Measurements from ENCODE around the gene ATPAF1. TPM values are rescaled to one million over a fixed set of nuclear protein-coding genes. Genes with fewer than 3 reads are reported as not detected.

The ATPAF1 gene
- total and polyA plus RNA-seq, 9 of the 15 experiments (the other 6 are each of a cell fraction or from before 2014, with no cell fraction given) = 6.3 to 56.2 (median 27.4) TPM

- TF ChIP-seq HBP1 (CRISPR knock-in tag; IDR thresholded peaks at IDR 0.05) (no peak), CEBPG (CRISPR knock-in tag; IDR thresholded peaks at IDR 0.05) (no peak), CEBPG (tag; conservative IDR thresholded peaks at IDR 0.05 in 1 of 2, IDR thresholded peaks at IDR 0.05 in 1 of 2) (no peak), EP300 (IDR thresholded peaks at IDR 0.05; ENCODE audit: low read length) (no peak), SREBF1 (IDR thresholded peaks at IDR 0.05; ENCODE audit: borderline replicate concordance, low read depth, low read length) (no peak), DEAF1 (CRISPR knock-in tag; IDR thresholded peaks at IDR 0.05) (no peak), CBX3 (IDR thresholded peaks at IDR 0.05; ENCODE audit: borderline replicate concordance in 1 of 2, low read length in 2 of 2) (peak in 1 of 2 experiments; percentile 18; a peak in 1 of 3 replicates), ZKSCAN3 (CRISPR knock-in tag; IDR thresholded peaks at IDR 0.05) (no peak), ZNF318 (IDR thresholded peaks at IDR 0.05; ENCODE audit: borderline replicate concordance in 1 of 2, low read depth in 1 of 2) (no peak), ZNF830 (CRISPR knock-in tag; IDR thresholded peaks at IDR 0.05) (no peak), TSHZ1 (CRISPR knock-in tag; IDR thresholded peaks at IDR 0.05) (no peak)
These were observed 51.7 kb downstream of the ATPAF1 start, which contains the start of gene MOB3C (continued) for GRCh38 chr1:46616277-46617107.

Data from K562 (cell line).